Glomerular endothelial cell (primary cell): Measurements from ENCODE around the gene MAB21L1. TPM values are rescaled to one million over a fixed set of nuclear protein-coding genes. Genes with fewer than 3 reads are reported as not detected.

Source experiments
- DNase-seq: peaks from one replicate; pipeline ENCODE4 v3.0.0-alpha.2; 2011; ENCODE audit warnings: low read depth, low spot score; ENCODE audit errors: extremely low read depth
- total RNA-seq: library from RNA; depleted of rRNA; stranded (reverse); fragments of >200 nt; gene quantifications from 2 replicates; pipeline ENCODE4 v1.2.3, GENCODE V29; 2015

Gene MAB21L1
- total RNA-seq, 1 donor from 2014 or later, result not detected

DNA sequence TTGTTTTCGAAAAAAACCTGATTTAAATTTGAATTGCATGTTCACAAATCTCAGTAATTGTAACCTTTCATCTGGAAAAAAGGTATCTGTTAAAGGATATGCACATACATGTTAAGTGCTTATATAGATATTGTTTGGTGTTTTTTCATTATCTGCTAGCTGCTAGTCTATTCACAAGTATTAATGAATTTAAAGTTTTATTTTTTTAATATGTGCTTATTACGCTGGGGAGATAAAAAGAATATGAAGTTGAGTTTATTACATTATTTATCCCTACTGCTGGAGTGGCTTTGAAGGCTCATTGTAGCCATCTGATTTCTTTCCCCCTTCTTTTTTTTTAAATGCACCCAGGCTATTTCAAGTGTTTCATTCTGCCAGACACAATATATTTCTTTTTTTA lies 3.9 kb upstream of the MAB21L1 start:
- DNase-seq, result no peak

DNA sequence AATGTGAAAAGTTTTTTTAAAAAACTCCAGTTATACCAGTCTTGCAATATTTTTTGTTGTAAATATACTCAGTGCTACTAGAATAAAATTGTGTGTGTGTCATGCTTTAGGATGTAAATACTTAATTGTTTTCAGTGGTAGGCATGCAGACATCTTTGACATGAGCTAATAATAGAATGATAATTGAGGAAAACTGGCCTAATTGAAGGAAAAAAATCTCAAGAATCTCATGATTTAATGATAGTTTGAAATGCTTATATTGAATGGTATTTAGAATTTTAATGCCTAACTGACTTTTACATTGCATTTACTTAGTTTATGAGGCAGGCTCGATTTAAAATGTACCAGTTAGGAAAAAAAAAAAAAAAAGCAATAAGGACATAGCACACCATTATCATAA lies 3.2 kb upstream of the MAB21L1 start:
- no peak for DNase-seq

DNA sequence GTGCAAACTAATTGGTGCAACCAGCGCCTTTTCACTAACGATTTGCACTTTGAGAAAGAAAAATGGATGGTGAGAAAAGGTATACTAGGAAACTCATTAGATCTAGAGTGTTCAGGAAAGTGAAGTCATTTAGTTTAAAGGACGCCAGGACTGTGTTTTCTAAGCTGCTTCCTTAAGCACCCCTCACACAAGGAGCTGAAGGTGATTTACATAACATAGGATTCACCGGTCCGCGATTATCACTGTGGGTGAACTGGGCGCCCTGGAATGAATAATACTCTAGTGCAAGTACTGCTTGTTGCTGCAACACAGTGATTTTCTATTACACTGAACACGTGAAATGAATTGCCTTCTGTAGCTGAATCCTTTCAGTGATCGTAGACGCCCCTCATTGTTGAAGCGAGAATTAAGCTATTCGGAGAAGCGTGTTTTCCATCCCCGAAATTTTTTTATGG lies 2.6 kb upstream of the MAB21L1 start:
- DNase-seq, result no peak

DNA sequence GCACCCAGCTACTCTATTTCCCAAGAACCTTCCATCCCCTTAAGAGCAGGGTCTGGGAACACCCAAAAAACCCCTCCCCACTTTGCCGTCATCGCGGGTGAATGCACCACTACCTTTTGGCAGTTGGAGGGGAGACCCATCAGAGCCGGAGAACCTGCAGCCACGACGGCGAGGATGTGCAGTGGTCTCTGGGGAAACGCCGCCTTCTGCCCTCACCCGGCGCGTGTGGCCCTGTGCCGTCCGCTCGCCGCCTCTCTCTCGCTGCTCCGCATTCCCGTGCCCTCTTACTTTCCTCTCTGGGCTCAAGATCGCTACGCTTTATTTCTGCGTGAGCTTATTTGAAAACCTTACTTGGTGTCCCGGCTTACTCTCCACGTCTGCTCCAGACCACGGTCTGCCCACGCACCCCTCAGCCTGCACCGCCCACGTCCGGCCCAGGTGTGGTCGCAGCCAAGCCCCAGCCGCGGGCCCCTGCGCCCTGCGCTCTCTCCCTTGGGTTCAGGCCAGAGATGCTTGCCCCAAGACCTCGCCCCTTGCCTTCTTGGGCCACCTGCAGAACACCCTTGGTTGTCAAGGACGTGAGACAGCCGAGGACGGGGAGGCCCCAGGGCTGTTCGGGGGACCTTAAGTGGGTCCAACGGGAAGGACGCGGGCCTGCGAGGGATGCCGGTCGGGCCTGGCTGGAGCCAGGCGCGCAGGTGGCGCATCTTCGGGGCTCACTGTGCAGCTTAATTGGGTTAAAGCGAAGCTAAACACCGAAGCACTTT lies 2.0 kb upstream of the MAB21L1 start:
- no peak for DNase-seq

DNA sequence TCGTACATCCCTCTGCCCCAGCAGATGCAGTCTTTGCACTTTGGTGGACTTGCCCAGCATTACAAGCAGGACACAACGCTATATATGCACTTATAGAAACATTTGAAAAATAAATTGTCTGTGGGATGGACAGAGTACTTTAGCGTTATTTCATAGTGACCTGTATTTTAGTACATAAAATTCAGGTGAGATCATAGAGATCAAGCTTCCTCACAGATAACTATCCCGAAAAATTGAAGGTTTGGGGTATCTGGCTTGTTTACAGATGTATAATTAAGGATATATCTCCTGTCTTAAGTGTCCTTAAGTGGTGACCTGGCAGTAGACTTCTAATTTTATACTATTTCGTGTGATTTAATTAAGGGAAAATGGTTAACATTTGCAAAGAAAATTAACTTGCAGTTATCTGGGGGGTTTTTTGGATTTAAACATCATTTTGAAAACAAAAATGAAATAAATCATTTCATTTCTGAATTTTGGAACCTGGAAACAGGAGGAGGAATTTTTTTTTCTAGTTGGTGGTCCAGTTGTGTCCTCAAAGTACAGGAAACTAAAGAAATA lies 977 bp upstream of the MAB21L1 start:
- DNase-seq, result no peak

DNA sequence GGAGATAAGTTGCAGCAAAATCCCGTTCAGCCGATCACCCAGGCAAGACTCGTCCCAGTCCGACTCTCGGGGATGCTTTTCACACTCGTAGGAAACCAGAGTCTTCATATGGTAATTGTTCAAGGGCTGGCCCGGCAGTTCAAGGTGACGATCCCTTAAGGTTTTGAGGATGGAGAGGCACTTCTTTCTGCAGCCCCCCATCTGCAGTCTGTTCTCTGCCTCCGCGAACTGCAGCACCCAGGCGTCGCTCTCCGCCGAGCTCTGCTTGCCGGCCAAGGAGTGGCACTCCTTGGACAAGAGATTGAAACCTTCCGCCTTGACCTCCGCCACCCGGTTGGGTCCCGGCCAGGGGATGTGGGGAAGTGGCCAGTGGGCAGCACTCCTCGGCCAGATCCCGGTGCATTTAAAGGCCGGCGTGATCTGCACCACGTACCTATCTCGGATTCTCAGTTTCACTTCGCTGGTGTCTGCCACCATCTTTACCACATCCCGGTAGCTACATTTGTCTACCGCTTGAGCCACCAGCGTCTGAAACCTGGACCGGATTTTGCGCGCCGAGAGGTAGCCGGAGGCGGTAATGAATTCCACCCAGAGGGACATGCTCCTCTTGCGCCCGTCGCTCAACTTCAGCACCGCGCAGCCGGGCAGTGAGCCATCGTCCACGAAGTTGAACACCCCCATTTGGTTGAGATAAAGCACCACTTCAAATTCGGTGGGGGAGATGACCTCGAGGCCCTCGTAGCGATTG lies 1.1 kb downstream of the MAB21L1 start:
- DNase-seq, result no peak

DNA sequence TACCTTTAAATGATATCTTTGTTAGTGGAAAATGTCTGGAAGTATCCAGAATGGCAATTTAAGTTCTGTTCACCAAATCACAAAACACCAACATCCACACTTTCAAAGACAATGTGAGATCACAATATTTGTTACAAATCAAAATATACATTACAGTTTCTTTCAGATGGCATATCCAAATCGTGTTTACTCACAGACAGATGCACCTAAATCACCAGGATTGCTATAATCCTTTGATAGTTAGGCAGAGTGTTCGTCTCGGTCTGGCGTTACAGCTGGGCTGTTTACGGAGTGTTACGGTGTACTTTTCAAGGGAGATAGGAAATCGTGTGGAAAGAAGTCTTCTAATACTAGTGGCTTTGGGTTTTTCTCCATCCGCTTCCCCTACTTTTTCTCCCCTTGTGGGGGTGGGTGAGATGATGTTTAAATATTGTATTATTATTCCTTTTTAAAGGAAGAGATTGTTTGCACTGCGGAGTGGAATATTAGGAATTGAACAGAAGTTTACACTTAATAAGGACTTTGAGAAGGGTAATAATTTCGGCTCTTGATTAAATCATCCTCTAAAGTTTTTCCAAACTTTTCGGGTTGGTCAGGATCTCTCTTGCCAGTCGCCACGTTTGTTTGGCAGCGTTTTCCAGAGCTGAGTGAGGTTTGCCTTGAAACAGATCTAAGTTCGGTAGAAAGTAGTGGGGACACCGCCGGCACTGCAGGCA lies 1.8 kb downstream of the MAB21L1 start:
- no peak for DNase-seq

DNA sequence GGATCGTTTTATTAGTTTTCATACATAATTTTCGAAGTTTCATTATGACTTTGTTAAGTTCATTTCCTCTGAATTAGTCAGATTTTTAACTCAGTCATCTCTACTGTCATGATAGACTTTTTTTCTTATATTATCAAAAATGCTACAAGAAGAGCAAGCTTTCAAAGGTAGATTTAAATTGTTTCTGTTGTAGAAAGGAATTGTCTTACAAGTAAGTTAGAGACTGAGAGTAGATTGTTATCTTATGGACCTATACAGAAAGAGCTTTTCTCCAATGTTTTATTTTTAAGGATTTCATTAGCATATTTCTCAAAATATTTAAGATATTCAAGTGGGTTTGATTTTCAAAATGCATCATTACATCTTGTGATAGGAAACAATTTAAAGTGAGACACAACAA lies 2.7 kb downstream of the MAB21L1 start:
- DNase-seq, result no peak

DNA sequence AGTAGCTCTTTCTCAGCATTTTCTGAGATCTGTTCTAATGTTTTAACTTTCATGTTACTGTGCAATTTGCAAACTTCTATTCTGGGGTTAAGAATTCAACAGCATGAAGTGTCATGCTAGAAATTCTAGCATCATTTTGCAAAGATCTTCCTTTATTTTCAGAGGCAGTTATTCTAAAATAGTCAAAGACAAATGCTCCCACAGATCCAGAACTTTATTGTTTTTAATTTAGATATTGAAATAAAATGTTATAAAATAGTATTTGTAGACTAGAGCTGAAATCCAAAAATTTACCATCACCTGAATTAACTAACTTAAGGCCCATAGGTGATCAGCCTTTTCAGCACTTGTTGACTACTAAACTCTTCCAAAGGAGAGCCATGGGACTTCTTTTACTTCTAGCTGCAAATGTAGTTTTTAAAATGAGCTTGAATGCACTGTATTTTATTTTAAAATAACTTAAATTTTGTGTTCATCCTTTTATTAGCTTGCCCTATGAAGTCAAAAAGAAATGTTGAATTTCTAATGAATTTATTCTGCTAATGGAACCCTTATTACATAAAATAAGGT lies 3.2 kb downstream of the MAB21L1 start:
- no peak for DNase-seq

DNA sequence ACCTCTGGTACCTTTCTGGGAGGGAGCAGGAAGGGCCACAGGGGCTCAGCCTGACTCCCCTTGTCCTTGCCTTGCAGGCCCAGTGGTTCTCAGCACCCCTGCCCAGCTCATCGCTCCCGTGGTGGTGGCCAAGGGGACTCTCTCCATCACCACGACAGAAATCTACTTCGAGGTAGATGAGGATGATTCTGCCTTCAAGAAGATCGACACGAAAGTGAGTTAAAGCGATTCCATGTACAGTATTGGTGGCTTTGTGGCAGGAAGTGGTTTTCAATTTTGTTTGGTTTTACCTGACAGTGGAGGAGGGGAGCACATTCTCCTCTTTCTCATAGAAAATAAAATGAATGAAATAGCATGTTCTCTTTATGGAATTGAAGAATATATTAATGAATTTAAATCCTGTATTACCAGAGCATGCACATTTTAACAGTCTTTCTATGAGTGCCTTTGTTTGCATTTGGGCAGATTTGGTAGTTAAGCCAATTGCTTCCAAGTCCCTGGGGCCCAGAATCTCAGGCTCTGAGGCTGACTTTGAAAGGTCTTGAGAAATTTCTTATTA lies 4.1 kb downstream of the MAB21L1 start:
- DNase-seq, result no peak

DNA sequence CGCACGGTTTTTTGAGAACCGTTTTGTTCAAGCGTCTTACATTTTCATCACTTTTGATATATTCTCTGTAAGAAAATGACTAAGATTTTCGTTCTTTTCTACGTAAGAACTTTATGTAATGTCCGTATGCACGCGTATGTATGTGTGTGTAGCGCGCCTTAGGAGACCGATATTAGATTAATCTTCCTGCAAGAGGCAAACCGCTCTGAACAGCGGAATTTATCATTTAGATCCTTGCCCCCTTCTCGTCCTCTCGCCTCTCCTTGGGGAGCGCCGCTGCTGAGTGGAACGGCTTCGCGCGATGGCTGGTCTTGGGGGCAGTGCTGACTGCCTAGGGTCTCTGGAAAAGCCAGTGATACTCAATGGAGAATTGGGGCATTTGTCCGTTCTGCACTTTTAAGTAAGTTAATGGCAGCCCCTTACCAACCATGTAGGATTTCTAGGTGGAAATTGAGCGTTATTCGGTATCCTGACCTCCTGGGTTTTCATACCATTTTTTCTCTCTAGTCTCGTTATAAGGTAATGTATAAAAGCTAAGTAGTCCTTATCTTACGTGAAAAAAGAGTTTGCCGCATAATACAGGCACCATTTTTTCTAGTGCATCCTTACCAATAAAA lies 4.7 kb downstream of the MAB21L1 start:
- no peak for DNase-seq

DNA sequence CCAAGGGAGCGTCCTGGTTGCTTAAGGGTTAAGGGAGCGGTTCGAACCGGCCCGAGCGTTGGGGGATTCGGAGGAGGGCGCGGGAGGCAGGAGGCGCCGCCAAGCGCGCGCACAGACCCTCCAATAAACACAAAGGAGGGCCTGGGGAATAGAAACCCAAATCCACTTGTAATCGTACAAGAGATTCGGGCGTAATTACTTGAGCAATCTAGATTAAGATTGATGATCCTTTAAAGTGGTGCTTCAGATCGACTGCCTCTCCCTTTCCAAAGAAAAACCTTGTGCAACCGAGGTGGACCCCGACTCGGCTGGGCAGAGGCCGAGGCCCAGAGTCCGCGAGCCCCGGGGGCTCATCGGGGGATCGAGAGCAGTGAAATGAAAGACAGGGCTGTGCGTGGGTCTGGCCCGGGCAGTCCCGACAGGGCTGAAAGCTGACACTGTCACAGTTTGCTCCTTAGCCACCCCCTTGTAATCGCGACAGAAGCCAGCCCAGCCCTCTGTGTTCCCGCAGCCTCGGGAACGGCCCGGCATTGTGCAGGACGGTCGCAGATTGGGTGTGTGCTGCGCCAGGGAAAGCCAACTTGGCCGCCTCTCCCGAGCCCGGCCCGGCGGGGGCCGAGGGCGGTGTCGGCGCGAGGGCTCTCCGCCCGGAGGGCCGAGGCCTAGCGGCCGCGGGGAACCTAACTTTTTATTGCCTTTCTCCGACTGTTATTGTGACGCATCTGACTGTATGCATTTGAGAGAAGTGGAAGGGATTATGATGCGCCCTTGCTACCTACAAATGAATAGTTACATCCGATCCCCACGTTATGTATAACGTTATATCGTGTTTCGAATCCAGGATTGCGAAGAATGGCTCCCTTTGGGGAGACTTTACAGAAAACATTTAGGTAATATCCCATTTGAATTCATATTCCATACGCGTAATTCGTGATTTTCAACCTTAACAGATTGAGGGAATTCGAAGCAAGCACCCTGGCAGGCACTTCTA lies 5.5 kb downstream of the MAB21L1 start:
- DNase-seq, result no peak

DNA sequence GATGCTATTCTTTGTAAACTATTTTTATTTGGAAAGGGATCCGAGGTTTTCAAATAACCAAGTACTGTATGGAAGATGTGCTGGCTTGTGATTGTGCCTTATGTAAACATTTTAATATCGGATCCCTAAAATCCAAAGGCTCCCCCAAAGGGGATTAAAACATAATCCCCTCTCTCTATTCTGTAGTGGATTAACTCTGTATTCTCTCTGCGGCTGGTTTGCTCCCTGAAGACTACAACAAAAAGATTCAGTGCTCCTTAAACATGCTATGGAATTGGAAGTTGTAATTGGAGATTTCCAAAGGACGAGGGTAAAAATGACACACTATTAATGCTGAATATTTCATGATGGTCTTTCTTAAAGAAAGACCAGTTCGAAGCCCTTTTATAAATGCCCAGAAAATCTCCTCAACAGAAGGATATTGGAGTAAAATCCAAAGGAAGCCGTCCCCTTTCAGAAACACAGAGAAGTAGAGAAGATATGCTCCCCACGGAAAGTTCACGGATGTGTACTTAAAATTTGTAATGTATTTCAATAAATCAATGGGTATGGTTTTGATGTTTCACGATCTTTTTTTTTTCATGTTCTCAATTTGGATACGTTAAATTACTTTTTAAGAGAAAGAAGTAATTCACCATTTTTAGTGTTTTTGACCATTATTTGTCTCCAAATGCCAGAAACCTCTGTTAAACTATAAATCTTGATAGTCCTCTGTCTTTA lies 6.5 kb downstream of the MAB21L1 start:
- DNase-seq, result no peak

DNA sequence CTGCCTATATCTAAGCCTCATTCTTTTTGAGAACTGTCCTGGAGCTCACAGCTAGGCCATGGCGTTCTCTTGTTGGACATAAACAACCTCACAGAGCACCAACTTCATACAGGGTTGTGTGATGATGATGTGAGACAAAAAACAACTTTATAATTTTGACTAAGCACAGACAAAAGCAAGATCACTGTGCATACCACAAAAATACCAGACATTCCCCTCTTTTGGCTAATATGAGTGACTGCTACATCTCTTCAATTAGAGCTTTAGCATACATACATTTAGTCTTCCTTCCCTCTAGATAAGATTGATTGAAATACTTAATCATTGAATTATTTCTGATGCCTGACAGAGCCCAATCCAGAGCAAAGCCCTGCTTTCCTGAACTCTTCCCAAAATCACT lies 8.3 kb downstream of the MAB21L1 start:
- no peak for DNase-seq

DNA sequence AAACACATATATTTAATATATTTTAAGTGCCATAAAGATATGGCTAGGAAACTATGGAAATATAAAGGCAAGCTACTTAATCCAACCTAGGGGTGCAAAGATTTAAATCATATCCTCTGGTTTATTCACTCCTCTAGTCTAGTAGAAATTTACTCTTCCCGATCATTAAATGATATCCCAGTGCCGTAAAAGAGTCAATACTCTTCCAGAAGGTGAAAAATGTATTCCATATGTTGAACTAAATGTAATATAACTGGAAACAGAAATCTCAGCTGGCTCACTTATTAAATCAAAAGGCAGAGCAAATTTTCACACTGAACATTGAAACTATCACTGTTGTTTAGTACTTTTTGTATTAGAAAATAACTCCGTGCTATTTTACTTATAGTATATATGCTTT lies 11.1 kb downstream of the MAB21L1 start:
- no peak for DNase-seq

DNA sequence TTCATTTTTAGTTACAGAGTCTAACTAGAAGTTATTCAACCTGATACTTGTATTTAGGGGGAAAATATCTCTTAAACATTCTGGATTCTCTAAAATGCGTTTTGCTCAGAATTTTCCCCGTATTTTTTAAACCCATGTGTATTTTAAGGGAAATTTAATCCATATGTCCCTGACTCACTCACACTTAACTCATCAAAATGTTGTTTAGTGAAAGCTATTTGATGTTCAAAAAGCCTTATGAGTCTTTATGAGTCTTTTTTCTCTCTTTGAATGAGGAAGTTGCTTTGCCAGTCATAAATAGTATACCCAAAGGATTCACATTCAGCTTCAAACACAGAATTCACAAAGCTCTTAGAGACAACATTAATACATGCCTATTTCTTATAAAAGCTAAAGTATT lies 16.4 kb downstream of the MAB21L1 start:
- DNase-seq, result no peak

DNA sequence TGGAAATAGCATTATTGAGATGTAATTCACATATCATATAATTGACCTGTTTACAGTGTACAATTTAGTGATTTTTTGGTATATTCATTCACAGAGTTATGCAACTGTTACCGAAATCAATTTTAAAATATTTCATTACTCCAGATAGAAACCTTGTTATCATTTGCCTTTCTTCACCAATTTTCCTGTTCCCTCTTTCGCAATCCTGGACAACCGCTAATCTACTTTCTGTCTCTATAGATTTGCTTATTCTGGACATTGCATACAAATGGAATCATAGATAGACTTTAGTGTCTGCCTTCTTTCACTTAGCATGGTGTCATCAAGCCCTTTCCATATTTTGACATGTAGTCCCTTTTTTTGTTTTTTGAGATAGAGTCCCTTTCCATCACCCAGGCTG lies 19.2 kb downstream of the MAB21L1 start:
- DNase-seq, result no peak

DNA sequence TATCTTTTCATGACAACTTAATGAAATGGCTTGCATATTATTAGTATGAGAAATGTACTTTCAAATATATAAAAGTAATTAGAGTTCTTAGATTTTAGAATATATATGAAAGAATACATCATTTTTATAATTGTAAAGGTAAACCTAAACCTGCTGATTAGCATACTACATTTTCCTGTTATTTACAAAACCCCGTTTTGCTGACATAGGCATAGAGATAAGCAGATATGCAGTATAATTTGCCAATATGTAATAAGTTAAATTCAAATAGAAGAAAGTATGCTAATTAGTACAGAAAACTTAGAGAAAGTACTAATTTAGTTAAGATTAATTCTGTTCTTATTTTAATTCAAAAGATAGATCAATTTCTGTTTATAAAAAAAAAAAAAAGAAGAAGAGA lies 21.5 kb downstream of the MAB21L1 start:
- DNase-seq, result no peak
